ENCODE data around the gene PLXNA4. TPM values are rescaled to one million over a fixed set of nuclear protein-coding genes. Genes with fewer than 3 reads are reported as not detected.

Gene PLXNA4
- total RNA-seq, 1 experiment from 2014 or later: 1.0 TPM

DNA sequence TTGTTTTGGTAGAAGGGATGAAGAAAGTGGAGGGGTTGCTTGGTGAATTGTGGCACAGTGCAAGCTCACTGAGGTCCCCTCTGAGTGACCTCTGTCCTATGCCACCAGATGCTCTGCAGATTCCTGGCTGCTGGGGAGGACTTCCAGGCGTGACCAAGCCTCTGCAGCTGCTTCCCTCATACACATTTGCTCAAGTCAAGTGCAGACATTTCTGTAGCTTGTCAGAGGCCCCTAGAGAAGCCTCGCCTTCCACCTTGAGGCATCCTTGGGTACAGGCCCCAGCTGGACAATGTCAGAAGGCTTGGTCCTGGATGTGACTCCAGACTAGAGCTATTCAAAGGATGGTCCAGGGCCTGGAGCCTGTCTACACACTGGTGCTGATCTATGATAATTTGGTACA is 464.2 kb downstream of the PLXNA4 start:
- no TSS peak for BruUV-seq (replicated peaks)
- Histone ChIP-seq H3K27me3 (ENCODE audit: insufficient read depth, low read depth) (no peaks in the 10 kb centered on the region), H3K4me1 (replicated peaks; ENCODE audit: insufficient read depth) (peaks cover 26% of the 10 kb centered on the region), H3K9me2 (ENCODE audit: insufficient read depth) (no peaks in the 10 kb centered on the region), H3K9me3 (ENCODE audit: insufficient read depth, low read depth) (peaks cover 5% of the 10 kb centered on the region; the same call in 1 of the 2 replicates), H2AFZ (no peak overlapping the region), H3F3A (ENCODE audit: insufficient read depth, low read depth) (peaks cover 18% of the 10 kb centered on the region), H3K4me3 (no peak overlapping the region), H3K79me2 (ENCODE audit: low read depth) (no peaks in the 10 kb centered on the region), H3K27ac (no peak overlapping the region), H4K20me1 (ENCODE audit: insufficient read depth) (no peaks in the 10 kb centered on the region), H3K36me3 (ENCODE audit: low read depth) (no peaks in the 10 kb centered on the region), H3K4me2 (no peak overlapping the region)
- intact Hi-C loops (cut with micrococcal nuclease; ENCODE audit: unreplicated experiment): no loop called here
- POLR2A ChIA-PET (ENCODE audit: unreplicated experiment): no interaction called here
- no peak for TF ChIP-seq EZH2 (IDR thresholded peaks at IDR 0.05; ENCODE audit: low read depth)
- TF ChIP-seq, protein P1, sequence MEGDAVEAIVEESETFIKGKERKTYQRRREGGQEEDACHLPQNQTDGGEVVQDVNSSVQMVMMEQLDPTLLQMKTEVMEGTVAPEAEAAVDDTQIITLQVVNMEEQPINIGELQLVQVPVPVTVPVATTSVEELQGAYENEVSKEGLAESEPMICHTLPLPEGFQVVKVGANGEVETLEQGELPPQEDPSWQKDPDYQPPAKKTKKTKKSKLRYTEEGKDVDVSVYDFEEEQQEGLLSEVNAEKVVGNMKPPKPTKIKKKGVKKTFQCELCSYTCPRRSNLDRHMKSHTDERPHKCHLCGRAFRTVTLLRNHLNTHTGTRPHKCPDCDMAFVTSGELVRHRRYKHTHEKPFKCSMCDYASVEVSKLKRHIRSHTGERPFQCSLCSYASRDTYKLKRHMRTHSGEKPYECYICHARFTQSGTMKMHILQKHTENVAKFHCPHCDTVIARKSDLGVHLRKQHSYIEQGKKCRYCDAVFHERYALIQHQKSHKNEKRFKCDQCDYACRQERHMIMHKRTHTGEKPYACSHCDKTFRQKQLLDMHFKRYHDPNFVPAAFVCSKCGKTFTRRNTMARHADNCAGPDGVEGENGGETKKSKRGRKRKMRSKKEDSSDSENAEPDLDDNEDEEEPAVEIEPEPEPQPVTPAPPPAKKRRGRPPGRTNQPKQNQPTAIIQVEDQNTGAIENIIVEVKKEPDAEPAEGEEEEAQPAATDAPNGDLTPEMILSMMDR (conservative IDR thresholded peaks at IDR 0.05): no peak
- no peak for DNase-seq
- CTCF ChIA-PET: interaction anchor here (0.8 kb wide), 1 partner anchor 108 kb away, joined by 3 read pairs; no protein-coding TSS in a partner anchor

DNA sequence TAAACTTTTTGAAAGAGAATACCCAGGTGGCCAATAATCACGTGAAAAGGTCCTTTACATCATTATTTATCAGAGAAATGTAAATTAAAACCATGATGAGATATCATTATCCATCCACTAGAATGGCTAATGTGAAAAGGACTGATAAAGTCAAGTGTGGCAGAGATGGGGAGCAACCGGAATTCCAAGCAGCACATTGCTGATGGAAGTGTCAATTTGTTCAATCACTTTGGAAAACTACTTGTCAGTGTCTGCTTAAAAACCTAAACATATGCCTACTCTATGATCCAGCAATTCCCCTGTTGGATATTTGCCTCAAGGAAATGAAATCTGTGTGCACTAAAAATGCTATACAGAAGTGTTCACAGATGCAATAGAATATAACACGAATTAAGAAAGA is 465.6 kb downstream of the PLXNA4 start:
- no peak overlapping the region for H2AFZ ChIP-seq
- no peak overlapping the region for H3K4me3 ChIP-seq
- no peaks in the 10 kb centered on the region for H4K20me1 ChIP-seq (ENCODE audit: insufficient read depth)
- peaks cover 5% of the 10 kb centered on the region; the same call in 1 of the 2 replicates for H3K9me3 ChIP-seq (ENCODE audit: insufficient read depth, low read depth)
- no peaks in the 10 kb centered on the region for H3K36me3 ChIP-seq (ENCODE audit: low read depth)
- DNase-seq: no peak
- no peak overlapping the region for H3K27ac ChIP-seq
- no peaks in the 10 kb centered on the region for H3K9me2 ChIP-seq (ENCODE audit: insufficient read depth)
- CTCF ChIA-PET: no interaction called here
- H3K79me2 ChIP-seq (ENCODE audit: low read depth): no peaks in the 10 kb centered on the region
- TF ChIP-seq, protein P1 (conservative IDR thresholded peaks at IDR 0.05): no peak
- TF ChIP-seq EZH2 (IDR thresholded peaks at IDR 0.05; ENCODE audit: low read depth): no peak
- H3K27me3 ChIP-seq (ENCODE audit: insufficient read depth, low read depth): no peaks in the 10 kb centered on the region
- H3K4me2 ChIP-seq: no peak overlapping the region
- intact Hi-C loops (cut with micrococcal nuclease; ENCODE audit: unreplicated experiment): no loop called here
- POLR2A ChIA-PET (ENCODE audit: unreplicated experiment): no interaction called here
- peaks cover 12% of the 10 kb centered on the region for H3K4me1 ChIP-seq (replicated peaks; ENCODE audit: insufficient read depth)
- H3F3A ChIP-seq (ENCODE audit: insufficient read depth, low read depth): peaks cover 4% of the 10 kb centered on the region
- BruUV-seq (replicated peaks): no TSS peak

DNA sequence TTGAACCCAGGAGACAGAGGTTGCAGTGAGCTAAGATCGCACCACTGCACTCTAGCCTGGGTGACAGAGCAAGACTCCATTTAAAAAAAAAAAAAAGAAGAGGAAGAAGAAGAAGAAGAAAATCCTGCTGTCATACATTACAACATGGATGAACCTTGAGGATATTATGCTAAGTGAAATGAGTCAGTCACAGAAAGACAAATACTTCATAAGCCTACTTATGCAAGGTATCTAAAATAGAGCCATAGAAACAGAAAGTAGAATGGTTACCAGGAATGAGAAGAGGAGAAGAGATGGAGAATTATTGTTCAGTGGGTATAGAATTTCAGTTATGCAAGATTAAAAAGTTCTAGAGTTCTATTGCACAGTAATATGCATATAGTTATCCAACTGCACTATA is 466.5 kb downstream of the PLXNA4 start:
- H4K20me1 ChIP-seq (ENCODE audit: insufficient read depth): no peaks in the 10 kb centered on the region
- peaks cover 5% of the 10 kb centered on the region; the same call in 1 of the 2 replicates for H3K9me3 ChIP-seq (ENCODE audit: insufficient read depth, low read depth)

More for the DNA sequence above, 466.5 kb downstream of the PLXNA4 start:
- no peak overlapping the region for H3K4me3 ChIP-seq
- CTCF ChIA-PET: interaction anchor here (0.7 kb wide), 1 partner anchor 28 kb away, joined by 7 read pairs; no protein-coding TSS in a partner anchor
- POLR2A ChIA-PET (ENCODE audit: unreplicated experiment): no interaction called here
- H3K27ac ChIP-seq: no peak overlapping the region
- no TSS peak for BruUV-seq (replicated peaks)
- no peaks in the 10 kb centered on the region for H3F3A ChIP-seq (ENCODE audit: insufficient read depth, low read depth)
- H3K27me3 ChIP-seq (ENCODE audit: insufficient read depth, low read depth): no peaks in the 10 kb centered on the region
- H2AFZ ChIP-seq: no peak overlapping the region
- no peak for DNase-seq
- H3K4me2 ChIP-seq: no peak overlapping the region
- H3K36me3 ChIP-seq (ENCODE audit: low read depth): no peaks in the 10 kb centered on the region
- intact Hi-C loops (cut with micrococcal nuclease; ENCODE audit: unreplicated experiment): no loop called here
- H3K79me2 ChIP-seq (ENCODE audit: low read depth): no peaks in the 10 kb centered on the region
- H3K9me2 ChIP-seq (ENCODE audit: insufficient read depth): no peaks in the 10 kb centered on the region
- no peak for TF ChIP-seq EZH2 (IDR thresholded peaks at IDR 0.05; ENCODE audit: low read depth)
- TF ChIP-seq, protein P1 (conservative IDR thresholded peaks at IDR 0.05): no peak
- H3K4me1 ChIP-seq (replicated peaks; ENCODE audit: insufficient read depth): peaks cover 3% of the 10 kb centered on the region; the same call in 1 of the 2 replicates

All from PC-9 (cell line).